K562 (cell line): ENCODE data around the gene CHPF2. TPM values are rescaled to one million over a fixed set of nuclear protein-coding genes. Genes with fewer than 3 reads are reported as not detected.

Experiments used
- BHLHE40 ChIP-seq: IDR thresholded peaks from 2 replicates; pipeline ENCODE4 v1.6.1; 2011; ENCODE audit warnings: low read length, improper control_type of control experiment
- CXXC5 ChIP-seq: fragments of 250-450 bp; sonication (Bioruptor Pico); IDR thresholded peaks from 2 replicates; pipeline ENCODE4 v1.8.0; 2022; ENCODE audit warnings: inconsistent platforms, mild to moderate bottlenecking, moderate library complexity
- DACH1 ChIP-seq: fragments of 450-650 bp; IDR thresholded peaks from 2 replicates; pipeline ENCODE4 v1.6.1; 2018; ENCODE audit not compliant: partially characterized antibody
- DDX20 ChIP-seq: fragments of 450-650 bp; IDR thresholded peaks from 2 replicates; pipeline ENCODE4 v1.6.1; 2016; ENCODE audit warnings: missing genetic modification characterization, low read depth, mild to moderate bottlenecking, missing compliant biosample characterization, moderate library complexity
- EGR1 ChIP-seq: fragments of 450-650 bp; conservative IDR thresholded peaks from 2 replicates; pipeline ENCODE4 v1.6.1; 2017; ENCODE audit warnings: mild to moderate bottlenecking
- ESRRB ChIP-seq: fragments of 250-450 bp; sonication (Bioruptor Pico); IDR thresholded peaks from 2 replicates; pipeline ENCODE4 v1.5.0; 2020; ENCODE audit warnings: mild to moderate bottlenecking, moderate library complexity, borderline replicate concordance
- FIP1L1 ChIP-seq: fragments of 200-400 bp; formaldehyde crosslinking; IDR thresholded peaks from 2 replicates; pipeline ENCODE4 v1.6.1; 2018; ENCODE audit warnings: mild to moderate bottlenecking, low read depth, low read length; ENCODE audit not compliant: poor library complexity, severe bottlenecking
- HCFC1 ChIP-seq: IDR thresholded peaks from 2 replicates; pipeline ENCODE4 v1.6.1; 2012; ENCODE audit warnings: low read depth, low read length, improper control_type of control experiment
- HDAC8 ChIP-seq: fragments of 450-650 bp; IDR thresholded peaks from 2 replicates; pipeline ENCODE4 v1.6.1; 2016; ENCODE audit warnings: mild to moderate bottlenecking, missing genetic modification characterization, moderate library complexity, missing compliant biosample characterization
- KAT8 ChIP-seq: fragments of 450-650 bp; IDR thresholded peaks from 2 replicates; pipeline ENCODE4 v1.6.1; 2016; ENCODE audit warnings: low read depth, mild to moderate bottlenecking
- KLF16 ChIP-seq: IDR thresholded peaks from 2 replicates; pipeline ENCODE4 v1.6.1; 2016; ENCODE audit warnings: antibody characterized with exemption
- POLR2AphosphoS5 ChIP-seq: IDR thresholded peaks from 2 replicates; pipeline ENCODE4 v1.6.1; 2011; ENCODE audit warnings: mild to moderate bottlenecking, low read depth, low read length, moderate library complexity; ENCODE audit not compliant: control insufficient read depth, insufficient read depth
- PURB ChIP-seq: sonication (generic); formaldehyde crosslinking; IDR thresholded peaks from 2 replicates; pipeline ENCODE4 v1.9.0; 2021; ENCODE audit warnings: low read depth, mild to moderate bottlenecking, missing genetic modification reagents
- SAP30 ChIP-seq: fragments of 200-600 bp; sonication (generic); IDR thresholded peaks from 2 replicates; pipeline ENCODE4 v1.6.1; 2012; ENCODE audit warnings: borderline replicate concordance, low read depth, mild to moderate bottlenecking, moderate library complexity, low read length, control low read depth, inconsistent platforms; ENCODE audit not compliant: insufficient read depth, poor library complexity, severe bottlenecking
- SMC3 ChIP-seq: conservative IDR thresholded peaks from 2 replicates; pipeline ENCODE4 v1.6.1; 2011; ENCODE audit warnings: low read depth, low read length, improper control_type of control experiment; ENCODE audit not compliant: insufficient read depth
- TBP ChIP-seq: optimal IDR thresholded peaks from 2 replicates; pipeline ENCODE3; 2011; ENCODE audit warnings: low read depth, low read length, improper control_type of control experiment
- ZBTB7A ChIP-seq: IDR thresholded peaks from 2 replicates; pipeline ENCODE4 v1.6.1; 2011; ENCODE audit warnings: low read depth, mild to moderate bottlenecking, low read length, moderate library complexity, borderline replicate concordance; ENCODE audit not compliant: control insufficient read depth
- polyA plus RNA-seq, 8 experiments: library from polyadenylated mRNA; depleted of rRNA in 4 of 8; stranded (reverse) in 5 of 8; unstranded in 3 of 8; fragments of >200 nt; fragmentation: Nextera tagmentation in 2 of 8; fragmentation: Illumina TruSeq in 1 of 8; extraction: Ambion mirVana in 2 of 8; extraction: Trizol in 1 of 8; gene quantifications; 2 replicates each; pipeline versions ENCODE4 v1.2.1 to v1.2.3, GENCODE V29; 2011 to 2014; ENCODE audit warnings: inconsistent platforms in 1 of 8, missing spikeins in 1 of 8
- total RNA-seq, 7 experiments: library from RNA; depleted of rRNA in 6 of 7; stranded (reverse); fragments of >200 nt in 6 of 7; fragmentation: Illumina TruSeq in 2 of 7; extraction: Trizol in 2 of 7; gene quantifications; 2 replicates each; pipeline versions ENCODE4 v1.2.1 to v1.2.3, GENCODE V29; 2011 to 2021; ENCODE audit warnings: low replicate concordance in 1 of 7
- TF ChIP-seq, protein P1 (sequence below): sonication (generic); formaldehyde crosslinking; IDR thresholded peaks from 2 replicates; pipeline ENCODE4 v1.8.0; 2022; ENCODE audit warnings: mild to moderate bottlenecking, missing genetic modification reagents
- TF ChIP-seq, protein P2 (sequence below): fragments of 250-450 bp; sonication (Bioruptor Pico); IDR thresholded peaks from 2 replicates; pipeline ENCODE4 v1.4.0; 2020

Gene CHPF2
- total and polyA plus RNA-seq, 9 of the 15 experiments (the other 6 are each of a cell fraction or from before 2014, with no cell fraction given), result 0.08 to 32.8 (median 10.5) TPM

DNA sequence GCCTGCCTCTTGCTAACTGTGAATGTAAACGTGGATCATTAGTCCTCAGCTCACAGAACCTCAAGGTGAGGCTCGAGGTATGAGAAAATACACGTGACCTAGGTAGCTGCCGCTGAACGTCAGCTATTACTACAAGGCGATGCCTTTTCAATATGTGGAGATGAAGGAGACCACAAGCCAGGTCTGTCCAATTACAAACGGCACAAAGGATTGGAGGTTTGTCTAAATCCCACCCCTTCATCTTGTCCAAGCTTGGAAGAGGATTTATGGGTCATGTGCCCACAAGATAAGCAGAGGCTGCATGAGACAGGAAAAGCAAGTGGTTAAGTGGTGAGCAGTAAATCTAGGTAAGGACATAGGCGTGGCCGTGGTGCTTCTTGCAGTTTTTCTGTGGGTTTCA is 25.4 kb upstream of the CHPF2 start (continued):
- no peak for TF ChIP-seq ESRRB (CRISPR knock-in tag)
- no peak for TF ChIP-seq KAT8
- TF ChIP-seq POLR2AphosphoS5, result peak; percentile 72
- no peak for TF ChIP-seq SAP30
- TF ChIP-seq, protein P1, sequence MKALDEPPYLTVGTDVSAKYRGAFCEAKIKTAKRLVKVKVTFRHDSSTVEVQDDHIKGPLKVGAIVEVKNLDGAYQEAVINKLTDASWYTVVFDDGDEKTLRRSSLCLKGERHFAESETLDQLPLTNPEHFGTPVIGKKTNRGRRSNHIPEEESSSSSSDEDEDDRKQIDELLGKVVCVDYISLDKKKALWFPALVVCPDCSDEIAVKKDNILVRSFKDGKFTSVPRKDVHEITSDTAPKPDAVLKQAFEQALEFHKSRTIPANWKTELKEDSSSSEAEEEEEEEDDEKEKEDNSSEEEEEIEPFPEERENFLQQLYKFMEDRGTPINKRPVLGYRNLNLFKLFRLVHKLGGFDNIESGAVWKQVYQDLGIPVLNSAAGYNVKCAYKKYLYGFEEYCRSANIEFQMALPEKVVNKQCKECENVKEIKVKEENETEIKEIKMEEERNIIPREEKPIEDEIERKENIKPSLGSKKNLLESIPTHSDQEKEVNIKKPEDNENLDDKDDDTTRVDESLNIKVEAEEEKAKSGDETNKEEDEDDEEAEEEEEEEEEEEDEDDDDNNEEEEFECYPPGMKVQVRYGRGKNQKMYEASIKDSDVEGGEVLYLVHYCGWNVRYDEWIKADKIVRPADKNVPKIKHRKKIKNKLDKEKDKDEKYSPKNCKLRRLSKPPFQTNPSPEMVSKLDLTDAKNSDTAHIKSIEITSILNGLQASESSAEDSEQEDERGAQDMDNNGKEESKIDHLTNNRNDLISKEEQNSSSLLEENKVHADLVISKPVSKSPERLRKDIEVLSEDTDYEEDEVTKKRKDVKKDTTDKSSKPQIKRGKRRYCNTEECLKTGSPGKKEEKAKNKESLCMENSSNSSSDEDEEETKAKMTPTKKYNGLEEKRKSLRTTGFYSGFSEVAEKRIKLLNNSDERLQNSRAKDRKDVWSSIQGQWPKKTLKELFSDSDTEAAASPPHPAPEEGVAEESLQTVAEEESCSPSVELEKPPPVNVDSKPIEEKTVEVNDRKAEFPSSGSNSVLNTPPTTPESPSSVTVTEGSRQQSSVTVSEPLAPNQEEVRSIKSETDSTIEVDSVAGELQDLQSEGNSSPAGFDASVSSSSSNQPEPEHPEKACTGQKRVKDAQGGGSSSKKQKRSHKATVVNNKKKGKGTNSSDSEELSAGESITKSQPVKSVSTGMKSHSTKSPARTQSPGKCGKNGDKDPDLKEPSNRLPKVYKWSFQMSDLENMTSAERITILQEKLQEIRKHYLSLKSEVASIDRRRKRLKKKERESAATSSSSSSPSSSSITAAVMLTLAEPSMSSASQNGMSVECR (CRISPR knock-in tag), result no peak
- TF ChIP-seq, protein P2, sequence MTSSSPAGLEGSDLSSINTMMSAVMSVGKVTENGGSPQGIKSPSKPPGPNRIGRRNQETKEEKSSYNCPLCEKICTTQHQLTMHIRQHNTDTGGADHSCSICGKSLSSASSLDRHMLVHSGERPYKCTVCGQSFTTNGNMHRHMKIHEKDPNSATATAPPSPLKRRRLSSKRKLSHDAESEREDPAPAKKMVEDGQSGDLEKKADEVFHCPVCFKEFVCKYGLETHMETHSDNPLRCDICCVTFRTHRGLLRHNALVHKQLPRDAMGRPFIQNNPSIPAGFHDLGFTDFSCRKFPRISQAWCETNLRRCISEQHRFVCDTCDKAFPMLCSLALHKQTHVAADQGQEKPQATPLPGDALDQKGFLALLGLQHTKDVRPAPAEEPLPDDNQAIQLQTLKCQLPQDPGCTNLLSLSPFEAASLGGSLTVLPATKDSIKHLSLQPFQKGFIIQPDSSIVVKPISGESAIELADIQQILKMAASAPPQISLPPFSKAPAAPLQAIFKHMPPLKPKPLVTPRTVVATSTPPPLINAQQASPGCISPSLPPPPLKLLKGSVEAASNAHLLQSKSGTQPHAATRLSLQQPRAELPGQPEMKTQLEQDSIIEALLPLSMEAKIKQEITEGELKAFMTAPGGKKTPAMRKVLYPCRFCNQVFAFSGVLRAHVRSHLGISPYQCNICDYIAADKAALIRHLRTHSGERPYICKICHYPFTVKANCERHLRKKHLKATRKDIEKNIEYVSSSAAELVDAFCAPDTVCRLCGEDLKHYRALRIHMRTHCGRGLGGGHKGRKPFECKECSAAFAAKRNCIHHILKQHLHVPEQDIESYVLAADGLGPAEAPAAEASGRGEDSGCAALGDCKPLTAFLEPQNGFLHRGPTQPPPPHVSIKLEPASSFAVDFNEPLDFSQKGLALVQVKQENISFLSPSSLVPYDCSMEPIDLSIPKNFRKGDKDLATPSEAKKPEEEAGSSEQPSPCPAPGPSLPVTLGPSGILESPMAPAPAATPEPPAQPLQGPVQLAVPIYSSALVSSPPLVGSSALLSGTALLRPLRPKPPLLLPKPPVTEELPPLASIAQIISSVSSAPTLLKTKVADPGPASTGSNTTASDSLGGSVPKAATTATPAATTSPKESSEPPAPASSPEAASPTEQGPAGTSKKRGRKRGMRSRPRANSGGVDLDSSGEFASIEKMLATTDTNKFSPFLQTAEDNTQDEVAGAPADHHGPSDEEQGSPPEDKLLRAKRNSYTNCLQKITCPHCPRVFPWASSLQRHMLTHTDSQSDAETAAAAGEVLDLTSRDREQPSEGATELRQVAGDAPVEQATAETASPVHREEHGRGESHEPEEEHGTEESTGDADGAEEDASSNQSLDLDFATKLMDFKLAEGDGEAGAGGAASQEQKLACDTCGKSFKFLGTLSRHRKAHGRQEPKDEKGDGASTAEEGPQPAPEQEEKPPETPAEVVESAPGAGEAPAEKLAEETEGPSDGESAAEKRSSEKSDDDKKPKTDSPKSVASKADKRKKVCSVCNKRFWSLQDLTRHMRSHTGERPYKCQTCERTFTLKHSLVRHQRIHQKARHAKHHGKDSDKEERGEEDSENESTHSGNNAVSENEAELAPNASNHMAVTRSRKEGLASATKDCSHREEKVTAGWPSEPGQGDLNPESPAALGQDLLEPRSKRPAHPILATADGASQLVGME, result no peak
- TF ChIP-seq DDX20 (tag), result no peak
- peak; percentile 5 for TF ChIP-seq DACH1
- peak; percentile 45; the same call in 1 of the 2 replicates for TF ChIP-seq CXXC5
- TF ChIP-seq HDAC8 (tag), result no peak
- no peak; the same call in 1 of the 2 replicates for TF ChIP-seq KLF16
- no peak for TF ChIP-seq EGR1
- no peak for TF ChIP-seq ZBTB7A
- TF ChIP-seq BHLHE40, result peak; percentile 97
- no peak for TF ChIP-seq TBP
- no peak for TF ChIP-seq FIP1L1
- no peak for TF ChIP-seq HCFC1
- no peak for TF ChIP-seq SMC3
- no peak for TF ChIP-seq PURB (CRISPR knock-in tag)
